ENCODE data around the gene FAM117B. TPM values are rescaled to one million over a fixed set of nuclear protein-coding genes. Genes with fewer than 3 reads are reported as not detected.

The FAM117B gene
- total RNA-seq, 1 donor from 2014 or later, result 13.0 TPM

GRCh38 chr2:202758604-202759003 lies 123.8 kb downstream of the FAM117B start:
- Mint-ChIP-seq H3K27ac (ENCODE audit: unreplicated experiment) (no peak overlapping the region), H3K9me3 (ENCODE audit: unreplicated experiment) (no peaks in the 10 kb centered on the region), H3K27me3 (ENCODE audit: unreplicated experiment) (peaks cover 1% of the 10 kb centered on the region), H3K36me3 (ENCODE audit: low read depth, unreplicated experiment) (peaks cover 11% of the 10 kb centered on the region), H3K4me1 (ENCODE audit: unreplicated experiment) (no peaks in the 10 kb centered on the region), H3K4me3 (ENCODE audit: unreplicated experiment) (no peak overlapping the region)
- no peak for DNase-seq (ENCODE audit: low spot score)
- TF ChIP-seq CTCF (IDR thresholded peaks at IDR 0.05; ENCODE audit: unreplicated experiment), result no peak

DNA sequence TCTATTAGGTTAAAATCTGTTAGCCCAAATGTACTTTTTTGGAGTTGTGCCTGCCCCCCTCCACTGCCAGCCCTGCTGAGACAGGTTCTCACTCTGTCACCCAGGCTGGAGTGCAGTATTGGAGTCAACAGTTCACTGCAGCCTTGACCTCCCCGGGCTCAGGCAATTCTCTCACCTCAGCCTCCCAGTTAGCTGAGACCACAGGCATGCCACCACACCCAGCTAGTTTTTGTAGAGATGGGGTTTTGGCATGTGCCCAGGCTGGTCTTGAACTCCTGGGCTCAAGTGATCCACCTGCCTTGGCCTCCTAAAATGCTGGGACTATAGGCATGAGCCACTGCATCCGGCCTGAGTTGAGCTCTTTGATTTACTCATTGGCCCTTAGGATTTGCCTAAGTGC lies 126.1 kb downstream of the FAM117B start:
- peaks cover 18% of the 10 kb centered on the region for H3K36me3 Mint-ChIP-seq (ENCODE audit: low read depth, unreplicated experiment)
- peaks cover 1% of the 10 kb centered on the region for H3K27me3 Mint-ChIP-seq (ENCODE audit: unreplicated experiment)
- H3K4me1 Mint-ChIP-seq (ENCODE audit: unreplicated experiment), result no peaks in the 10 kb centered on the region
- no peak overlapping the region for H3K27ac Mint-ChIP-seq (ENCODE audit: unreplicated experiment)
- no peak overlapping the region for H3K4me3 Mint-ChIP-seq (ENCODE audit: unreplicated experiment)
- H3K9me3 Mint-ChIP-seq (ENCODE audit: unreplicated experiment), result no peaks in the 10 kb centered on the region
- DNase-seq (ENCODE audit: low spot score), result no peak
- TF ChIP-seq CTCF (IDR thresholded peaks at IDR 0.05; ENCODE audit: unreplicated experiment), result no peak

DNA sequence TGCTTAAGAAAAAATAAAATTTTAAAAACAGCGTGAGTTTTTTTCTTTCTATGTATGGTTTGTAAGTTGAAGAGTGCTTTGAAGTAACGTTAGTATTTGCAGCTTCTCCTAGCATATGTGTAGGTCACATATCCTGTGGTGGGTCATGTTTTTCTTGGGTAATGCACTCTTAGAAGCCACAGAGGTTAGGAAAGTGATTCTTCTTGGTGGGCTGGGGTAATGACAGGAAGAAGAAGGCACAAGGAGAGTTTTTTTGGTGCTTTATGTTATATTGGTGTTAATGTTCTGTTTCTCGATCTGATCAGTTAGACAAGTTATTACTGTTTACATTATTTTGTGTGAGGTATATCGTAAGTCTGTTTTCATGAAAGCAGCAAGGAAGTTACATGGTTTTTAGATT lies 127.8 kb downstream of the FAM117B start:
- peaks cover 1% of the 10 kb centered on the region for H3K27me3 Mint-ChIP-seq (ENCODE audit: unreplicated experiment)
- no peak overlapping the region for H3K4me3 Mint-ChIP-seq (ENCODE audit: unreplicated experiment)
- no peak for DNase-seq (ENCODE audit: low spot score)
- no peaks in the 10 kb centered on the region for H3K4me1 Mint-ChIP-seq (ENCODE audit: unreplicated experiment)
- no peak for TF ChIP-seq CTCF (IDR thresholded peaks at IDR 0.05; ENCODE audit: unreplicated experiment)
- H3K27ac Mint-ChIP-seq (ENCODE audit: unreplicated experiment), result no peak overlapping the region
- H3K36me3 Mint-ChIP-seq (ENCODE audit: low read depth, unreplicated experiment), result peaks cover 21% of the 10 kb centered on the region
- no peaks in the 10 kb centered on the region for H3K9me3 Mint-ChIP-seq (ENCODE audit: unreplicated experiment)

DNA sequence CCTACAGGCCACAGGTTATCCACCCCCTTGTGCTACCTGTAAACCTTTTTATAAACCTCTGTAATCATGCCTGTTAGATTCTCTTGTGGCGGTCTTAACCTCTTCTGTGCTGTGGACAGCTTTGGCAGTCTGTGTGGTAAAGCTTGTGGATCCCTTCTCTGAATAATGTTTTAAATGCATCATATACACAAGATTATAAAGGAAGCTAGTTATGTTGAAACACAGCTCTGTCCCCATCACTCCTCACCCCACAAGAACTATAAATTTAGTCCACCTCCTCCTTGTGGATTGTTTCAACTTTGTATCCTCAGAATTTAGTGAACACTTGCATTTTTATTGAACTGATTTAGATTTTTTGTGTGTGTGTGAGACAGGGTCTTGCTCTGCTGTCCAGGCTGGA lies 129.1 kb downstream of the FAM117B start:
- TF ChIP-seq CTCF (IDR thresholded peaks at IDR 0.05; ENCODE audit: unreplicated experiment), result no peak
- Mint-ChIP-seq H3K27me3 (ENCODE audit: unreplicated experiment) (peaks cover 1% of the 10 kb centered on the region), H3K4me3 (ENCODE audit: unreplicated experiment) (no peak overlapping the region), H3K27ac (ENCODE audit: unreplicated experiment) (no peak overlapping the region), H3K9me3 (ENCODE audit: unreplicated experiment) (no peaks in the 10 kb centered on the region), H3K36me3 (ENCODE audit: low read depth, unreplicated experiment) (peaks cover 21% of the 10 kb centered on the region), H3K4me1 (ENCODE audit: unreplicated experiment) (no peaks in the 10 kb centered on the region)
- no peak for DNase-seq (ENCODE audit: low spot score)

GRCh38 chr2:202764991-202765390 lies 130.2 kb downstream of the FAM117B start:
- no peak for DNase-seq (ENCODE audit: low spot score)
- H3K36me3 Mint-ChIP-seq (ENCODE audit: low read depth, unreplicated experiment), result peaks cover 23% of the 10 kb centered on the region
- no peaks in the 10 kb centered on the region for H3K9me3 Mint-ChIP-seq (ENCODE audit: unreplicated experiment)
- H3K27ac Mint-ChIP-seq (ENCODE audit: unreplicated experiment), result no peak overlapping the region
- H3K4me1 Mint-ChIP-seq (ENCODE audit: unreplicated experiment), result no peaks in the 10 kb centered on the region
- H3K27me3 Mint-ChIP-seq (ENCODE audit: unreplicated experiment), result peaks cover 1% of the 10 kb centered on the region
- TF ChIP-seq CTCF (IDR thresholded peaks at IDR 0.05; ENCODE audit: unreplicated experiment), result no peak
- H3K4me3 Mint-ChIP-seq (ENCODE audit: unreplicated experiment), result no peak overlapping the region
